ENCODE data around the gene RTN3.

Gene RTN3

GRCh38 chr11:63802637-63803414 is 121.5 kb downstream of the RTN3 start:
- DNase-seq: peak in 1 of 10 donors; percentile 5
- intact Hi-C loops (cut with DNase I): no loop called here

GRCh38 chr11:63804259-63804658 is 123.0 kb downstream of the RTN3 start:
- intact Hi-C loops (cut with DNase I): no loop called here
- DNase-seq: peak in 1 of 10 donors; percentile 14

- intact Hi-C loops (cut with DNase I): no loop called here
- DNase-seq: peak in 1 of 10 donors; percentile 54
These were observed 124.6 kb downstream of the RTN3 start for GRCh38 chr11:63805844-63806415.

All from posterior cingulate gyrus (tissue), 11 donors.